Natural killer cell (primary cell): ENCODE data around the gene CACNB4. TPM values are rescaled to one million over a fixed set of nuclear protein-coding genes. Genes with fewer than 3 reads are reported as not detected.
"Not testable (repeated sequence)": the region's sequence is repeated elsewhere in the genome, so short reads cannot be mapped to it uniquely, and the experiment has no call there.

Experiments used
- ATAC-seq, 3 donors: fragments of 150-1000 bp in 2 of 3; fragments of 200-7000 bp in 1 of 3; cut with Tn5 transposase; 1 replicate in 1 of 3; 2 replicates in 2 of 3; pipeline ENCODE4 v1.10.0; 2021; ENCODE audit warnings: mild to moderate bottlenecking in 2 of 3, moderate library complexity in 2 of 3
- DNase-seq, 2 donors: peaks; one replicate each; pipeline versions ENCODE4 v3.0.0 to v3.0.0-alpha.2; 2013 to 2021; ENCODE audit warnings: mixed read lengths in 1 of 2
- H3K27ac ChIP-seq: one replicate; pipeline ENCODE4 v1.5.1; 2013; ENCODE audit warnings: mild to moderate bottlenecking, low read length
- H3K27me3 ChIP-seq: one replicate; pipeline ENCODE4 v1.6.1; 2013; ENCODE audit warnings: low read length; ENCODE audit not compliant: control insufficient read depth, insufficient read depth
- H3K36me3 ChIP-seq: one replicate; pipeline ENCODE4 v1.6.1; 2013; ENCODE audit warnings: low read length; ENCODE audit not compliant: control insufficient read depth, insufficient read depth
- H3K4me1 ChIP-seq: one replicate; pipeline ENCODE4 v1.6.1; 2013; ENCODE audit warnings: low read length; ENCODE audit not compliant: control insufficient read depth, insufficient read depth
- H3K4me3 ChIP-seq: one replicate; pipeline ENCODE4 v1.5.1; 2013; ENCODE audit warnings: low read length
- H3K9me3 ChIP-seq: one replicate; pipeline ENCODE4 v1.6.1; 2013; ENCODE audit warnings: low read length; ENCODE audit not compliant: control insufficient read depth, insufficient read depth
- H3K27ac Mint-ChIP-seq, 2 donors: one replicate each; pipeline ENCODE4 v1.8.0; 2022; ENCODE audit warnings: mild to moderate bottlenecking in 2 of 2, mixed read lengths in 2 of 2, moderate library complexity in 1 of 2
- H3K27me3 Mint-ChIP-seq, 2 donors: one replicate each; pipeline ENCODE4 v1.8.0; 2022; ENCODE audit warnings: low read depth in 2 of 2, mixed read lengths in 2 of 2
- H3K36me3 Mint-ChIP-seq: one replicate; pipeline ENCODE4 v1.8.0; 2022; ENCODE audit warnings: mixed read lengths
- H3K4me1 Mint-ChIP-seq, 2 donors: one replicate each; pipeline ENCODE4 v1.8.0; 2022; ENCODE audit warnings: mixed read lengths in 2 of 2
- H3K4me3 Mint-ChIP-seq: one replicate; pipeline ENCODE4 v1.8.0; 2022; ENCODE audit warnings: mild to moderate bottlenecking, moderate library complexity, mixed read lengths
- H3K9me3 Mint-ChIP-seq, 2 donors: one replicate each; pipeline ENCODE4 v1.8.0; 2022; ENCODE audit warnings: mixed read lengths in 2 of 2
- CTCF ChIP-seq: fragments of 200-600 bp; IDR thresholded peaks from one replicate; pipeline ENCODE4 v1.8.0; 2022; ENCODE audit warnings: antibody characterized with exemption
- WGBS: methylation state at CpG from one replicate; pipeline ENCODE4 v1.1.7; 2013; ENCODE audit warnings: missing lambda C conversion rate; ENCODE audit not compliant: insufficient coverage; 5-methylcytosine and 5-hydroxymethylcytosine counted together
- intact Hi-C: fragments of 100-400 bp; cut with micrococcal nuclease; formaldehyde crosslinking; loops from one replicate; pipeline ENCODE4 v1.14.2; 2022
- total RNA-seq, 4 donors: library from RNA; stranded (reverse); fragments of 120-200 nt in 1 of 4; gene quantifications; one replicate each; pipeline versions ENCODE4 v1.2.3 to v1.2.4, GENCODE V29; 2013 to 2022

CACNB4 gene
- total RNA-seq, 3 donors from 2014 or later (not counting 1 experiment from before 2014, with no cell fraction given), result 0.56 to 0.93 (median 0.73) TPM

- intact Hi-C loops, result no loop called here
- H3K9me3 ChIP-seq, result no peaks in the 10 kb centered on the region
These were observed 296.5 kb downstream of the CACNB4 start for GRCh38 chr2:151802315-151802714.

GRCh38 chr2:151799886-151800292 is 299.0 kb downstream of the CACNB4 start:
- DNase-seq, result no peak
- Histone ChIP-seq H3K27ac (no peak overlapping the region), H3K36me3 (peaks cover 22% of the 10 kb centered on the region), H3K4me1 (no peaks in the 10 kb centered on the region), H3K4me3 (no peak overlapping the region), H3K27me3 (no peaks in the 10 kb centered on the region), H3K9me3 (no peaks in the 10 kb centered on the region)
- Mint-ChIP-seq H3K4me1 (peaks cover 5 to 6% of the 10 kb centered on the region in 2 donors), H3K27ac (no peak overlapping the region), H3K9me3 (no peaks in the 10 kb centered on the region), H3K27me3 (no peaks in the 10 kb centered on the region), H3K36me3 (peaks cover 7% of the 10 kb centered on the region), H3K4me3 (no peak overlapping the region)
- TF ChIP-seq CTCF, result no peak
- no peak for ATAC-seq
- intact Hi-C loops, result no loop called here
- WGBS, result 92% methylated on average over 2 of the region's 3 CpGs

More at GRCh38 chr2:151802315-151802714, 296.5 kb downstream of the CACNB4 start:
- Mint-ChIP-seq H3K4me1 (no peaks in the 10 kb centered on the region), H3K9me3 (no peaks in the 10 kb centered on the region), H3K27me3 (no peaks in the 10 kb centered on the region), H3K36me3 (peaks cover 7% of the 10 kb centered on the region), H3K27ac (no peak overlapping the region), H3K4me3 (no peak overlapping the region)
- no peaks in the 10 kb centered on the region for H3K4me1 ChIP-seq
- no peak for DNase-seq
- no peak overlapping the region for H3K27ac ChIP-seq
- no peak overlapping the region for H3K4me3 ChIP-seq
- no peak for TF ChIP-seq CTCF
- no peaks in the 10 kb centered on the region for H3K27me3 ChIP-seq
- no peak for ATAC-seq
- no CpG with 5 or more reads among the region's 2 CpGs for WGBS
- H3K36me3 ChIP-seq, result peaks cover 33% of the 10 kb centered on the region

GRCh38 chr2:151796774-151797173 is 302.1 kb downstream of the CACNB4 start:
- Histone ChIP-seq H3K4me1 (no peaks in the 10 kb centered on the region), H3K36me3 (peaks cover 7% of the 10 kb centered on the region), H3K9me3 (no peaks in the 10 kb centered on the region), H3K4me3 (no peak overlapping the region), H3K27ac (no peak overlapping the region), H3K27me3 (no peaks in the 10 kb centered on the region)
- TF ChIP-seq CTCF, result no peak
- Mint-ChIP-seq H3K4me3 (no peak overlapping the region), H3K4me1 (peaks cover 6 to 10% of the 10 kb centered on the region in 2 donors), H3K27ac (peak overlapping the region in 1 of 2 donors; percentile 69), H3K27me3 (no peaks in the 10 kb centered on the region), H3K36me3 (no peaks in the 10 kb centered on the region), H3K9me3 (peaks cover 0 to under 1% of the 10 kb centered on the region in 2 donors)
- DNase-seq, result no peak
- ATAC-seq, result no peak
- WGBS, result 98% methylated on average over 2 of the region's 2 CpGs
- intact Hi-C loops, result no loop called here

- no peaks in the 10 kb centered on the region for H3K27me3 ChIP-seq
- Mint-ChIP-seq H3K27ac (peak overlapping the region in 1 of 2 donors; percentile 69), H3K4me1 (peaks cover 11 to 18% of the 10 kb centered on the region in 2 donors), H3K9me3 (peaks cover 0 to 4% of the 10 kb centered on the region in 2 donors), H3K36me3 (no peaks in the 10 kb centered on the region), H3K27me3 (no peaks in the 10 kb centered on the region), H3K4me3 (no peak overlapping the region)
- peaks cover 5% of the 10 kb centered on the region for H3K36me3 ChIP-seq
- no peak overlapping the region for H3K27ac ChIP-seq
- H3K4me3 ChIP-seq, result no peak overlapping the region
- ATAC-seq, result no peak
- TF ChIP-seq CTCF, result no peak
- WGBS, result 91% methylated on average over 3 of the region's 4 CpGs
- DNase-seq, result no peak
- H3K9me3 ChIP-seq, result no peaks in the 10 kb centered on the region
- intact Hi-C loops, result no loop called here
- no peaks in the 10 kb centered on the region for H3K4me1 ChIP-seq
These were observed 303.1 kb downstream of the CACNB4 start for GRCh38 chr2:151795646-151796240.

- H3K4me3 Mint-ChIP-seq, H3K27me3 Mint-ChIP-seq, H3K4me1 ChIP-seq, H3K4me3 ChIP-seq, H3K27me3 ChIP-seq, H3K36me3 ChIP-seq, H3K9me3 ChIP-seq, DNase-seq, H3K36me3 Mint-ChIP-seq, H3K9me3 Mint-ChIP-seq, ATAC-seq, H3K27ac Mint-ChIP-seq, H3K27ac ChIP-seq, intact Hi-C loops: not testable (repeated sequence)
- WGBS, result 100% methylated on average over 5 of the region's 6 CpGs
- H3K4me1 Mint-ChIP-seq, result peaks cover 14 to 22% of the 10 kb centered on the region in 2 donors
These were observed 304.4 kb downstream of the CACNB4 start for GRCh38 chr2:151794422-151794821.
